Neural cell (in vitro differentiated cells): Measurements from ENCODE around the gene RAC3.

Source experiments
- EP300 ChIP-seq: fragments of 450-650 bp; conservative IDR thresholded peaks from 2 replicates; pipeline ENCODE4 v1.6.1; 2014; ENCODE audit warnings: antibody characterized with exemption, mild to moderate bottlenecking, moderate library complexity; ENCODE audit not compliant: poor library complexity, severe bottlenecking
- EZH2 ChIP-seq: fragments of 200-600, 300-800 bp; shearing (Covaris generic), sonication (generic); IDR thresholded peaks from 2 replicates; pipeline ENCODE4 v1.6.1; 2014; ENCODE audit warnings: antibody characterized with exemption, low read length, borderline replicate concordance, mild to moderate bottlenecking; ENCODE audit not compliant: insufficient read depth, poor library complexity, severe bottlenecking
- MXI1 ChIP-seq: fragments of 450-650 bp; conservative IDR thresholded peaks from 2 replicates; pipeline ENCODE4 v1.6.1; 2014; ENCODE audit warnings: antibody characterized with exemption, mild to moderate bottlenecking; ENCODE audit not compliant: poor library complexity, severe bottlenecking
- POLR2AphosphoS5 ChIP-seq: IDR thresholded peaks from 2 replicates; pipeline ENCODE4 v1.6.1; 2012
- RAD21 ChIP-seq: fragments of 450-650 bp; conservative IDR thresholded peaks from 2 replicates; pipeline ENCODE4 v1.6.1; 2014; ENCODE audit warnings: antibody characterized with exemption, mild to moderate bottlenecking, moderate library complexity
- SMC3 ChIP-seq: fragments of 450-650 bp; conservative IDR thresholded peaks from 2 replicates; pipeline ENCODE4 v1.6.1; 2014; ENCODE audit warnings: antibody characterized with exemption, mild to moderate bottlenecking, moderate library complexity; ENCODE audit not compliant: poor library complexity
- TAF1 ChIP-seq: IDR thresholded peaks from 2 replicates; pipeline ENCODE4 v1.6.1; 2012; ENCODE audit warnings: low read depth
- TF ChIP-seq, protein P1 (sequence below): fragments of 450-650 bp; IDR thresholded peaks from 2 replicates; pipeline ENCODE4 v1.5.1; 2014; ENCODE audit warnings: antibody characterized with exemption, mild to moderate bottlenecking, moderate library complexity; ENCODE audit not compliant: poor library complexity, severe bottlenecking
- TF ChIP-seq, protein P2 (sequence below): IDR thresholded peaks from 2 replicates; pipeline ENCODE4 v1.6.1; 2012; ENCODE audit warnings: borderline replicate concordance

DNA sequence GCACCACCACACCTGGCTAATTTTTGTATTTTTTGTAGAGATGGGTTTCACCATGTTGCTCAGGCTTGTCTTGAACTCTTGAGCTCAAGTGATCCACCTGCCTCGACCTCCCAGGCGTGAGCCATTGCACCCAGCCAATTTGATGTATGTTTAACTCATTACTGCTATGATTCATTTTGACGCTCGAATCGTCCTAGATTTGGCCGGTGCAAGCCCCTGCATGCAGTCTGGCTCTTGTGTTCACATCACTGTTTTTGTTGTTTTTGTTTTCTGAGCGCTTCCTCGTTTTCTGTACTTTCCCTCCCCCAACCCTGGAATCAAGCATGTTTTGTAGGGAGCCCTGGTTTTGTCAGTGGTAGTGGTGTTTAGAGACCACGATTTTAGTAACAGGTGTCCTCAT lies 42.0 kb downstream of the RAC3 start:
- TF ChIP-seq EP300 (no peak), POLR2AphosphoS5 (no peak), RAD21 (no peak), EZH2 (no peak), MXI1 (no peak), SMC3 (no peak), TAF1 (no peak)
- TF ChIP-seq, protein P1, sequence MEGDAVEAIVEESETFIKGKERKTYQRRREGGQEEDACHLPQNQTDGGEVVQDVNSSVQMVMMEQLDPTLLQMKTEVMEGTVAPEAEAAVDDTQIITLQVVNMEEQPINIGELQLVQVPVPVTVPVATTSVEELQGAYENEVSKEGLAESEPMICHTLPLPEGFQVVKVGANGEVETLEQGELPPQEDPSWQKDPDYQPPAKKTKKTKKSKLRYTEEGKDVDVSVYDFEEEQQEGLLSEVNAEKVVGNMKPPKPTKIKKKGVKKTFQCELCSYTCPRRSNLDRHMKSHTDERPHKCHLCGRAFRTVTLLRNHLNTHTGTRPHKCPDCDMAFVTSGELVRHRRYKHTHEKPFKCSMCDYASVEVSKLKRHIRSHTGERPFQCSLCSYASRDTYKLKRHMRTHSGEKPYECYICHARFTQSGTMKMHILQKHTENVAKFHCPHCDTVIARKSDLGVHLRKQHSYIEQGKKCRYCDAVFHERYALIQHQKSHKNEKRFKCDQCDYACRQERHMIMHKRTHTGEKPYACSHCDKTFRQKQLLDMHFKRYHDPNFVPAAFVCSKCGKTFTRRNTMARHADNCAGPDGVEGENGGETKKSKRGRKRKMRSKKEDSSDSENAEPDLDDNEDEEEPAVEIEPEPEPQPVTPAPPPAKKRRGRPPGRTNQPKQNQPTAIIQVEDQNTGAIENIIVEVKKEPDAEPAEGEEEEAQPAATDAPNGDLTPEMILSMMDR: no peak
- TF ChIP-seq, protein P2, sequence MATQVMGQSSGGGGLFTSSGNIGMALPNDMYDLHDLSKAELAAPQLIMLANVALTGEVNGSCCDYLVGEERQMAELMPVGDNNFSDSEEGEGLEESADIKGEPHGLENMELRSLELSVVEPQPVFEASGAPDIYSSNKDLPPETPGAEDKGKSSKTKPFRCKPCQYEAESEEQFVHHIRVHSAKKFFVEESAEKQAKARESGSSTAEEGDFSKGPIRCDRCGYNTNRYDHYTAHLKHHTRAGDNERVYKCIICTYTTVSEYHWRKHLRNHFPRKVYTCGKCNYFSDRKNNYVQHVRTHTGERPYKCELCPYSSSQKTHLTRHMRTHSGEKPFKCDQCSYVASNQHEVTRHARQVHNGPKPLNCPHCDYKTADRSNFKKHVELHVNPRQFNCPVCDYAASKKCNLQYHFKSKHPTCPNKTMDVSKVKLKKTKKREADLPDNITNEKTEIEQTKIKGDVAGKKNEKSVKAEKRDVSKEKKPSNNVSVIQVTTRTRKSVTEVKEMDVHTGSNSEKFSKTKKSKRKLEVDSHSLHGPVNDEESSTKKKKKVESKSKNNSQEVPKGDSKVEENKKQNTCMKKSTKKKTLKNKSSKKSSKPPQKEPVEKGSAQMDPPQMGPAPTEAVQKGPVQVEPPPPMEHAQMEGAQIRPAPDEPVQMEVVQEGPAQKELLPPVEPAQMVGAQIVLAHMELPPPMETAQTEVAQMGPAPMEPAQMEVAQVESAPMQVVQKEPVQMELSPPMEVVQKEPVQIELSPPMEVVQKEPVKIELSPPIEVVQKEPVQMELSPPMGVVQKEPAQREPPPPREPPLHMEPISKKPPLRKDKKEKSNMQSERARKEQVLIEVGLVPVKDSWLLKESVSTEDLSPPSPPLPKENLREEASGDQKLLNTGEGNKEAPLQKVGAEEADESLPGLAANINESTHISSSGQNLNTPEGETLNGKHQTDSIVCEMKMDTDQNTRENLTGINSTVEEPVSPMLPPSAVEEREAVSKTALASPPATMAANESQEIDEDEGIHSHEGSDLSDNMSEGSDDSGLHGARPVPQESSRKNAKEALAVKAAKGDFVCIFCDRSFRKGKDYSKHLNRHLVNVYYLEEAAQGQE: no peak
